ENCODE data around the gene TPCN1. TPM values are rescaled to one million over a fixed set of nuclear protein-coding genes. Genes with fewer than 3 reads are reported as not detected.

The TPCN1 gene
- total RNA-seq, 2 experiments from 2014 or later, result 22.6 to 25.0 TPM

DNA sequence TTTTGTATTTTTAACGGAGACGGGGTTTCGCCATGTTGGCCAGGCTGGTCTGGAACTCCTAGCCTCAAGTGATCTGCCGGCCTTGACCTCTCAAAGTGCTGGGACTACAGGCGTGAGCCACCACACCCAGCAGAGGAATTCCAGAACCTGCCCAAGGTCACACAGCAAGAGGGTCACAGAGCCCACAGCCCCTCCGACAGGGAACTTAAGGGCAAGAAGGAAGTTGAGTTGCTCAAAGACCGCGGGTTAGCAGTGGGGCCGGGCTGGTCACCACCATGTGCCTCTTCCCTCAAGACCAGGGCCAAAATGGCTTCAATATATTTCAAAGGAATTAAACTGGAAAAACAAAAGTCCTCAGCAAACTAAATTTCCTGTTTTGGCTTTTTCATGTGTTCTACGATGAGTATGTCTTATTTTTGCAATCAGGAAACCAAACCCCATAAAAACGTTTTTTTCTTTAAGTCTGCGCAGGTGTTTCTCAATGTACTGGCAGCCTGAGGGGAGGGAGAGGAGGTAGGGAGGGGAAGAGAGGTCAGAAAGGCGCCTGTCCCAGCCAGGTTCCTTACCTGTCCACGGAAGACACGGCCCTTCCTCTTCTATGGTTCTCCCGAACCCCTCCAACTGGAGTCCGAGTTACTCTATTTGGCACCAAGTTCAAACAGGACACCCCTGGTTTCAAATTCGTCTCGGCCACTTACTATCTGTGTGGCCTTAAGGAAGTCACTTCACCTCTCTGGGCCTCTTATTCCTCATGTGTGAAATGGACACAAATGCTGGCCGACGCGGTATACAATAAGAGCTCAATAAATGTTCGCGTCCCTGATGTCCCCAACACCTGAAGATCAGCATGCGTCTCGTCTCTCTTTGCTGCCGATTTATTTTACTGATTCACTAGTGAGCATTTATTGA, 112.9 kb downstream of the TPCN1 start:
- ChIA-PET POLR2A (interaction anchor here (1.0 to 1.1 kb wide), 2 partner anchors 24 to 150 kb away, joined by 3 to 8 read pairs; partner anchors contain the start of gene PLBD2), CTCF (interaction anchor here (0.6 to 1.4 kb wide), 2 partner anchors 16 to 136 kb away, joined by 3 to 4 read pairs; no protein-coding TSS in a partner anchor)

DNA sequence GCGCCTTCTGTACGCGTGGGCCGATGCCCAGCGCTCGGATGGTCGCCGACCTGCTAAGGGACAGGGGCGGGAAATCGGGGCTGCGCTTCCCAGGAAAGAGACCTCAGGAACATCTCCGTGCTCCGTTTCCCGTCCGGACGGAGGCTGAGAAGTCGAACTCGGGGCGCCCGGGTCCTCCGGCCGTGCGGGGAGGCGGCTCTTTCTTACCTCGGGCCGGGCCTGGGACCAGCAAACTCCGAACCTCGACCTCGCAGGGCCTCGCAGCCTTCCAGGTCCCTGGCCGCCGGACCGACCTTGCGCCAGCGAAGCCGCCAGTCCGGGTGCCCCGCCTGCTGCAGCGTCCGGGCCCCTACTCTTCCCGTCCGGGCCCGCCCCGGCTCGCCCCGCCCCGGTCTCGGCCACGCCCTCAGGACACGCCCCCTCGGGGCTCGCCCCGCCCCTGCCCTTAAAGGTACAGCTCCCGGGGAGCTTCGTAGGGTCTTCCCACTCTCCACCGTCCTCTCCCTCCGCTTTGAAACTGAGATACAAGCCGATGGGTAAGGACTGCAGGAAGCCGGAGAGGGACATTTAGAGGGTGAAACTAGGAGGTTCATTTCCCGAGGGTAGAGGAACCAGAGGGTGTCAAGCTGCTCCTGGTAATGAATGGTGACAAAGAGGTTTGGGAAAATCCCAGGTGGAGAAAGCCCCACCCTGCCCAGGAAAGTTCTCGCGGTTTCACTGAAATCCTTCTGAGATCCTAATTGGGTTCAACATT, 113.7 kb downstream of the TPCN1 start, which contains the start of gene SLC8B1:
SLC8B1 (minus strand) TSS at position 324 of the 754 bp plus-strand sequence. CDS start 2,231 bp downstream, outside the sequence.
- POLR2A ChIA-PET, result interaction anchor here (0.6 to 1.1 kb wide), 5 partner anchors 24 to 151 kb away, joined by 3 to 8 read pairs (median 4); partner anchors contain the start of gene PLBD2
- CTCF ChIA-PET, result interaction anchor here (0.6 to 1.4 kb wide), 3 partner anchors 12 to 19 kb away, joined by 3 to 4 read pairs (median 3); no protein-coding TSS in a partner anchor

DNA sequence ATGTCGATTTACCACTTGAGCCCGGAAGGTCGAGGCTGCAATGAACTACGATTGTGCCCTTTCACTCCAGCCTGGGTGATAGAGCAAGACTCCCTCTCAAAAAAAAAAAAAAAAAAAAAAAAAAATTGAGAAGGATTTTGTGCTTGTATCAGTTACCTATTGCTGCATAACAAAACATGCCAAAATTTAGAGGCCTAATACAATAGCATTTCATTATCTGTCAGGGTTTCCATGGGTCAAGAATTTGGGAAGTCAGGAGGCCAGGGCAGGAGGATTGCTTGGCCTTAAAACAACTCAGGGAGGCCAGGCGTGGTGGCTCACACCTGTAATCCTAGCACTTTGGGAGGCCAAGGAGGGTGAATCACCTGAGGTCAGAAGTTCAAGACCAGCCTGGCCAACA, 118.3 kb downstream of the TPCN1 start:
- CTCF ChIA-PET, result no interaction called here
- POLR2A ChIA-PET, result no interaction called here

DNA sequence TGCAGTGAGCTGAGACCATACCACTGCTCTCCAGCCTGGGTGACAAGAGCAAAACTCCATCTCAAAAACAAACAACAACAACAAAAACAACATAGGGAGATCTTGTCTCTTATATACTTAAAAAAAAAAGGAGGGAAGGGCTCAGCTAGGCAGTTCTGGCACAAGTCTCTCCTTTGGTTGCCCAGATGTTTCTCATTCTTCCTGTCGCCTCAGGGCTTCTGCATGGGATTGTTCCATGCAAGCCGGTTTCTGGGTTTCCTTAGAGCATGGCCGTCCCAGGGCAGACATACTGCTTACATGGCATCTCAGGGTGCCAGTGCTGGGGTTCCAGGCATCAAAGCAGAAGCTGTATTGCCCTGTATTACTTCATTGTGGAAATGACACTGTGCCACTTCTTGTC, 118.8 kb downstream of the TPCN1 start:
- CTCF ChIA-PET, result no interaction called here
- POLR2A ChIA-PET, result no interaction called here

DNA sequence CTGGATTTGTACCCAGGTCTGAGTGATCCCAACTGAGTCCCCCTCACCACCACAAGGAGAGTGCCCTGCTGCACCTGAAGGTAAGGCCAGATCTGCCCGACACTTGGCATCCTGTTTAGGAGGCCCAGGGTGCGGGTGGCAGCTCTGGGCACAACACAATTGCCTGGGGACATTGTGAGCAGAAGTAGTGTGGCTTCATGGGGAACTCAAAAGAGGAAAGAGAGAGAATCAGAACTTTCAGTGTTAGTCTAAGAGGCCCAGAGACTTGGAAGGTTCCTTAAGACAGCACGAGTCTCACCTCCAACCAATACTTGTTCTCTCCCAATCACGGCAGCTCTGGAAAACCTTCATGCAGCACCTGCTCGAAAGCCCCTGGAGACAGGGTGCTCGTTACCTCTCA, 120.3 kb downstream of the TPCN1 start:
- CTCF ChIA-PET, result no interaction called here

DNA sequence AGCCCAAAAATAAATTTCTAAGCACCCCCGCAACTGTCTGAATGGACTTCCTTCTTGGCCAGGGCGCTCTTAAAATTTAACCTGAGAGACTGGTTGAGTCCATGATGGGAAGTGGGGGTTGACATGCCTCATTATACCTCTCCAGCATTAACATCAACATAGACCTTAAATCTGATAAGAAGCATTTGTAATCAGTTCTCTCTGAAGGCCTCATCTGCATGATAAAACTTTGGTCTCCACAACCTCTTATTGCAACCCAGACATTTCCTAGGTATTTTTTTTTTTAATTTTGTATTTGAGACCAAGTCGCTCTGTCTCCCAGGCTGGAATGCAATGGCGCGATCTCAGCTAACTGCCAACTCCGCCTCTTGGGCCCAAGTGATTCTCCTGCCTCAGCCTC, 124.1 kb downstream of the TPCN1 start:
- ChIA-PET POLR2A (no interaction called here), CTCF (interaction anchor here (0.8 kb wide), 1 partner anchor 9 kb away, joined by 3 read pairs; no protein-coding TSS in a partner anchor)

More for the DNA sequence above, 120.3 kb downstream of the TPCN1 start:
- POLR2A ChIA-PET, result no interaction called here

DNA sequence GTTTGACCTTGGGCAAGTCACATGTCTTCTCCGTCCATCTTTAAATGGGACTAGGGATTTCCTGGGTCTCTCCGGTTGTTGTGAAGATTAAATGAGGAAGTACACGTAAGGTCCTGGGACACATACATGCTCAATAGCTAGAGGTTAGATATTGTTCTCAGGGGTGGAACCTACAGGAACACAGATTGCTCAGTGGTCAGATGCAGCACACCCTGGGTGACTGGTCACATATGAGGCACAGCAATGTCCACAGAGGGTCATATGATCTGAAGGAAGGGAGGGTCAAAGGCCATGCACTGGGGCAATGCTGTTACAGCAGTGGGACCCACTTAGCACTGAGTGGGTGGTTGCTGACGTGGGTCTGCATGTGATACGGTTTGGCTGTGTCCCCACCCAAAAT, 125.1 kb downstream of the TPCN1 start:
- CTCF ChIA-PET, result interaction anchor here (0.8 kb wide), 1 partner anchor 8 kb away, joined by 3 read pairs; no protein-coding TSS in a partner anchor
- POLR2A ChIA-PET, result no interaction called here

DNA sequence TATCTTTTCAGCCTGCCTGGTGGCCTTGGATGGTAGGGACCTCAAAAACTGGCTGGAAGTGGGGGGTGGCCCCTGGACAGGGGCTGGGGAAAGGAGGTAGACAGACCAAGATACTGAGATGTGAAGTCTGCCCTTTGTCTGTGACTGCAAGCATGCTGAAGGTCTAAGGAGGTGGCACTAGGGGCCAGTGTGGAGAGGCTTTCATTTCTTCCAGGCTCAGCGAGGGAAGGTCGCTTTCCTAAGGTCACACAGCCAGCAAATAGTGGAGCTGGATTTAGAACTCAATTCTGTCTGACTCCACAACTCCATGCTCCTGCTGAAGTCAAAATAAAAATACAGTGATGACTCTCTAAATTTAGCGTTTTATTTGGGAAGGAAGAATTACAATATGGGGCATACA, 125.8 kb downstream of the TPCN1 start:
- ChIA-PET CTCF (no interaction called here), POLR2A (no interaction called here)

DNA sequence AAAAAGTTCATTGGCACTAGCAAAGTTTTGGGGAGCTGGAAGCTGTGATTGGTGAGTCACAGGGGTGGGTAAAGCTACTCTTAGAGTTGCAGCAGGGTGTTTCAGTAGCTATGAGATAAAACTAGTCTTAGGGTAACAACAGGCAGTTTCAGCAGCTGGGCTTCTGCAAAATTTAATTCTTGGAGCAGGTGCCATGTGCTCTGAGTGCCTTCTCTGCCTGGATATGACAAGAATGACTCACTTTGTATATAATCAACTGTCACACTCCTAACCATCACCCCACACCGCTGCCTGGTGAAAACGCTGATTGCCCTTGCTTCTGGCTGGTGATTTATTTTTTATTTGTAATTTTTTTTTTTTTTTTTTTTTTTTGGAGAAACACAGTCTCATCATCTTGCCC, 126.6 kb downstream of the TPCN1 start:
- ChIA-PET POLR2A (no interaction called here), CTCF (no interaction called here)

Other genes with a start within 250 kb of the TPCN1 start
- 10 to 100 TPM; 44.7 to 51.9 TPM for gene OAS2, start 242.9 kb upstream of the TPCN1 start, total RNA-seq
- 1 to 10 TPM; 3.1 to 3.3 TPM for gene DTX1, start 164.7 kb upstream of the TPCN1 start, total RNA-seq
- gene RASAL1, start 85.7 kb upstream of the TPCN1 start, total RNA-seq, result under 1 TPM; 0.19 TPM
- gene CFAP73, start 71.7 kb upstream of the TPCN1 start, total RNA-seq, result under 1 TPM; 0.17 to 0.38 TPM
- gene DDX54, start 36.0 kb upstream of the TPCN1 start, total RNA-seq, result 100 to 1,000 TPM; 120 to 128 TPM
- 10 to 100 TPM; 26.1 to 28.2 TPM for gene RITA1, start 35.7 kb upstream of the TPCN1 start, total RNA-seq
- gene SLC8B1, start 113.6 kb downstream of the TPCN1 start, total RNA-seq, result 10 to 100 TPM; 13.3 to 15.0 TPM
- 10 to 100 TPM; 21.2 to 21.7 TPM for gene PLBD2, start 137.1 kb downstream of the TPCN1 start, total RNA-seq
- gene SDS, start 182.4 kb downstream of the TPCN1 start, total RNA-seq, result not detected
- gene SDSL, start 200.9 kb downstream of the TPCN1 start, total RNA-seq, result not detected

All from activated CD8-positive, alpha-beta memory T cell treated with anti-CD3 and anti-CD28 coated beads for 36 hours (primary cell).